Activated T-cell treated with anti-CD3 and anti-CD28 coated beads for 24 hours (primary cell): ENCODE data around the gene COX19.
"Not testable (repeated sequence)": the region's sequence is repeated elsewhere in the genome, so short reads cannot be mapped to it uniquely, and the experiment has no call there.

Experiments used
- DNase-seq: peaks from one replicate; pipeline ENCODE4 v3.0.0-alpha.2; 2020; ENCODE audit warnings: low read depth

COX19 gene

GRCh38 chr7:924541-925231, 50.7 kb downstream of the COX19 start:
- peak; percentile 65 for DNase-seq

- not testable (repeated sequence) for DNase-seq
Observed at GRCh38 chr7:924042-924441, 51.3 kb downstream of the COX19 start.

GRCh38 chr7:923108-924041, 52.0 kb downstream of the COX19 start:
- DNase-seq, result peak; percentile 92

- peak; percentile 32 for DNase-seq
Observed at GRCh38 chr7:922334-923107, 52.8 kb downstream of the COX19 start.

- no peak for DNase-seq
Observed at GRCh38 chr7:921581-922333, 53.6 kb downstream of the COX19 start.

GRCh38 chr7:921071-921461, 54.3 kb downstream of the COX19 start:
- DNase-seq, result no peak

GRCh38 chr7:920351-921070, 54.8 kb downstream of the COX19 start:
- peak; percentile 35 for DNase-seq

- DNase-seq, result no peak
Observed at GRCh38 chr7:919924-920341, 55.4 kb downstream of the COX19 start.

GRCh38 chr7:919114-919442, 56.3 kb downstream of the COX19 start:
- no peak for DNase-seq

- DNase-seq, result no peak
Observed at GRCh38 chr7:918441-919113, 56.8 kb downstream of the COX19 start.

GRCh38 chr7:918118-918425, 57.3 kb downstream of the COX19 start:
- no peak for DNase-seq

- DNase-seq, result no peak
Observed at GRCh38 chr7:917255-918117, 57.9 kb downstream of the COX19 start.

GRCh38 chr7:916291-916941, 58.9 kb downstream of the COX19 start:
- DNase-seq, result no peak
